ENCODE measurements around the gene CABP1.
A peak's percentile ranks its signal among the peaks of the same experiment; 100 is the strongest.

CABP1 gene

DNA sequence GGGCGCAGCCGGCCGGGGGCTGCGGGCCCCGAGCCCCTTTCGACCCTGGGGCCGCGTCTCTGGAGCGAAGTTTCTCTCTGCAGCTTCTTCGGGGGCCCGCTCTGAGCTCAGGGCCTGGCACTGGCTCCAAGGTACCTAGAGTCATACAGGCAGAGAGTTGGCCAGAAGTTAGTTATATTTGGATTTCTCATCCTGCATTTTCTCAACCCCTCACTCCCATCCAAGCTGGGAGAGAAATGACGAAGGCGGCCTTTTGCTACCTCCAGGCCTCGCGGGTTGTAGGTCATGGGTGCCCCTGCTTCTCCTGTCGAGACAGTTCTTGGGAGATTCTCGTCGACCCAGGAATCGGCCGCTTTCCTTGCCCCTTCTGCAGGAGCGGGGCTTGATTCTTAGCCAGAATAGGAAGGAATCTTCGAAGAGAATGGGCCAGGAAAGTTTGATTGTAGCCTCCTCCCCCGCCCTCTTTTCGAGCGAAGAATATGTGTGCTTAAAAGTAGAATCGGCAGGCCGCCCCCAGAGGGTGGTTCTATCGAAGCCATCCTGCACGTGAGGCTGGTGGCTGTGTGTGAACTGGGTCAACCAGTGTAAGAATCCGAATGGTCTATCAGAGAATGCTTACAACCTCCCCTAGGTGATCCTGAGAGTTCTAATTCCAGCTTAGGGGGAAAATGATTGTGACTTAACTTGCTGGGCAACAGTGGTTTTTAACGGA lies 47.3 kb downstream of the CABP1 start:
- Mint-ChIP-seq H3K27me3 (no peaks in the 10 kb centered on the region), H3K9me3 (no peaks in the 10 kb centered on the region), H3K4me3 (peak overlapping the region; percentile 88), H3K27ac (peak overlapping the region; percentile 98), H3K4me1 (ENCODE audit: low read depth) (peaks cover 71% of the 10 kb centered on the region), H3K36me3 (ENCODE audit: low read depth) (peaks cover 20% of the 10 kb centered on the region)
- intact Hi-C loops (cut with micrococcal nuclease): loop anchor here (1.0 to 5.0 kb wide), 3 partner anchors 23 to 284 kb away; partner anchors contain the start of gene UNC119B

DNA sequence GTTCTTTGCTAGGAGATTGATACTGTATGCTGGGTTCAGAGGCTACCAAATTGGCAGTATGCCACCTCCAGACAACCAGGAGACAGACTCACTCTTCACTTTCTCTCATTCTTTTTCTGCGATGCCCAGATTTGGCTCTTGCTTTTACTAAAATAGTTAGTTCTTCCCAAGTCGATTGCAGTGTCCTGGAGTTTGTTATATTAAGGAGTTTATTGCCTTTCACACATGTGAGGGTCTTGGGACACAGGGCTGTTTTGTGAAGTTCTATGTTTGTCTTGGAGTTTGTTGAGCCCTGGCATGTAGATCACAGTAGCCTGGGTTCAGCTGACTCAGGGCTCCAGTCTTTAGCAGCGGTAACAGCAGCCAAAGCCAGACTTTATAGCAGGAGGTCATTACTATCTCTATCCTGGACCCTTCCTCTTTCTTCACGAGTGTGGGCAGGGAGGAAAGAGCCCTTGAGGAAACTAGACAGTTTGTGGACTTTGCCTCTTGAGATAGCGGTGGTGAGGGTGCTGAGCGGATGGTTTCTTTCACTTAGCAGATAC lies 48.2 kb downstream of the CABP1 start:
- Mint-ChIP-seq H3K27me3 (no peaks in the 10 kb centered on the region), H3K36me3 (ENCODE audit: low read depth) (peaks cover 28% of the 10 kb centered on the region), H3K9me3 (no peaks in the 10 kb centered on the region), H3K4me1 (ENCODE audit: low read depth) (peaks cover 69% of the 10 kb centered on the region), H3K27ac (peak overlapping the region; percentile 98), H3K4me3 (peak overlapping the region; percentile 88)
- intact Hi-C loops (cut with micrococcal nuclease): loop anchor here (1.0 to 5.0 kb wide), 2 partner anchors 41 to 283 kb away; no protein-coding TSS in a partner anchor

DNA sequence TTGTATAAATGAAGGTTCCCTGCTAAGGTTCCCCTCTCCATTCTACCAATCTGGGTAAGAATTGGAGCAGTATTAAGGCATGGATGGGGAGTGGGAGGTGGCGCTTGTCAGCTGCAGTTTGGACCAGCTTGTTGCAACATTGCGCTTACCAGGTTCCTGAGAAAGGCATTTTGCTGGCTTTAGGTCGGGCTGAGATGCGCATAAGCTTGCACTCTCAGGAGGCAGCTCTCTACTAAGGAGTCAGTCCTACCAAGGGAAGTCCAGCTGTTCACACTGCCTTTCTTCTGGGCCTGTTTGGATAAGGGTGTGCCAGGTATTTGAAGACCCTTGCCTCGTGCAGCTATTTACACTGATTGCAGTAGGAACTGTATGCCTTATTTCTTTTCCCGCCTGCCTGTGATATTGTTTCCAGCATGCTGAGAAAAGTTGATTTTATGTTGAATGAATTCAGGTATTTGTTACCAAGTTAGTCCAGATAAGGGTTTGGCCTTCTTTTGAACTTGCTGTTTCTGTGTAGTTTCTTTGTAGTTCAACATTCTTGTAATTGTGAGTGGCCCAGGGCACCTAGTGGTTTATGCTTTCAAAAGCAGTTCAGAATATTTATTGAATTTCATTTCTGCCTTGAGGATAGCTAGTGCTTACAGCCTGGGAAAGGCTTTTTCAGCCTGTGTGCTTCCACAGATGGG lies 49.1 kb downstream of the CABP1 start:
- no peaks in the 10 kb centered on the region for H3K9me3 Mint-ChIP-seq
- intact Hi-C loops (cut with micrococcal nuclease): loop anchor here (5.0 kb wide), 1 partner anchor 42 kb away; no protein-coding TSS in a partner anchor
- peak overlapping the region; percentile 88 for H3K4me3 Mint-ChIP-seq
- no peaks in the 10 kb centered on the region for H3K27me3 Mint-ChIP-seq
- H3K36me3 Mint-ChIP-seq (ENCODE audit: low read depth): peaks cover 38% of the 10 kb centered on the region
- no peak overlapping the region for H3K27ac Mint-ChIP-seq
- peaks cover 72% of the 10 kb centered on the region for H3K4me1 Mint-ChIP-seq (ENCODE audit: low read depth)

DNA sequence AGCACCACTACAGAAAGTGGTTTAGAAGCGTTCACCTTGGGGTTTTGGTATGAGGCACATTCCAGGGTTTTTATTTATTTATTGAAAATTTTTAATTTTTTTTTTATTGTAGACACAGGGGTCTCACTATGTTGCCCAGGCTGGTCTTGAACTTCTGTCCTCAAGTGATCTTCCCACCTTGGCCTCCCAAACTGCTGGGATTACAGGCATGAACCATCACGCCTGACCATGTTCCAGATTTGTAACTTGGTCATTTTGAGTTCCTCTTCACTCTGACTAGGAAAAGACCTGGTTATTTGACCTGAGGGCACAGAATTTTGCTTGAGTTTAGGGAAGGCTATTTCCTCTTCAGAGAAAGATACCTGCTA lies 49.6 kb downstream of the CABP1 start:
- intact Hi-C loops (cut with micrococcal nuclease): no loop called here
- Mint-ChIP-seq H3K27ac (no peak overlapping the region), H3K4me1 (ENCODE audit: low read depth) (peaks cover 72% of the 10 kb centered on the region), H3K4me3 (no peak overlapping the region), H3K27me3 (no peaks in the 10 kb centered on the region), H3K36me3 (ENCODE audit: low read depth) (peaks cover 43% of the 10 kb centered on the region), H3K9me3 (no peaks in the 10 kb centered on the region)

DNA sequence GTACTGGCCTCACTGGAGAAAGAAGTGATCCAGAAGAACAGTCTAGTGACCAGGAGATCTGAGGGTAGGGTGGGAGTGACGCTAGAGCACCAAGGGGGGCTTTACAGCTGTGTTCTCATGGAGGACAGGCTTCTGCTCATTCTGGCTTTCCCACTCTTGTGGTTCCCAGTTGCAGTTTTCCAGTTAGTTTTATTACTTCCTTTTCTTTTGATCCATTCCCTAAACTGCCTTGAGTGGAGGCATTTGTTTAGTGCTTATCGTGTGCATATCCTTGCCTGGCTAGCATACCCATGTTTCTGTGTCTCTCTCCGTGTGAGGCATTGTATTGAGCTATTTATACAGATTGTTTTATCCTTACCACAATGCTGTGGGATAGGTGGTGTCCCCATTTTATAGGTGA lies 50.6 kb downstream of the CABP1 start:
- Mint-ChIP-seq H3K9me3 (no peaks in the 10 kb centered on the region), H3K27me3 (no peaks in the 10 kb centered on the region), H3K27ac (peak overlapping the region; percentile 33), H3K4me3 (no peak overlapping the region), H3K4me1 (ENCODE audit: low read depth) (peaks cover 67% of the 10 kb centered on the region), H3K36me3 (ENCODE audit: low read depth) (peaks cover 52% of the 10 kb centered on the region)
- intact Hi-C loops (cut with micrococcal nuclease): no loop called here

DNA sequence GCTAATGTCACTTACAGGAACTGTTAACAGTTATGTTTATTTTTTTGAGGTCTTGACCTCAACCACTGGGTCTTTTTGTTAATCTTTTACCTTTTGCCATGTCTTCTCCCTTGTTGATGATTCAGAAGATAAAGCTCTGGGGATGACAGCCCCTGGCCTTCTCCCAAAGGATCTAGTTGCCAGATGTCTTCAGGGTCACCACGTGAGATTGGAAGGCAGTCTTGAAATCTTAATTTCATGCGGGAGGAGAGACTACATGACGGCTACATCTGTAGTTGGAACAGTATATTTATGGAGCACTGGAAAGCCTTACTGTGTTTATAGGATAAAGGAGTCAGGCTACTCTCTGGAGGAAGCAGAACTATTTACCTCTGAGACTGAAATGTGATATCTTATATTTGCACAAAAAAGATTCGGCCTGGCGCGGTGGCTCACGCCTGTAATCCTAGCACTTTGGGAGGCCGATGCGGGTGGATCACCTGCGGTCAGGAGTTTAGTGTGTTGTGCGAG lies 52.2 kb downstream of the CABP1 start:
- no peaks in the 10 kb centered on the region for H3K9me3 Mint-ChIP-seq
- H3K4me1 Mint-ChIP-seq (ENCODE audit: low read depth): peaks cover 74% of the 10 kb centered on the region
- no peaks in the 10 kb centered on the region for H3K27me3 Mint-ChIP-seq
- intact Hi-C loops (cut with micrococcal nuclease): no loop called here
- no peak overlapping the region for H3K4me3 Mint-ChIP-seq
- peaks cover 59% of the 10 kb centered on the region for H3K36me3 Mint-ChIP-seq (ENCODE audit: low read depth)
- H3K27ac Mint-ChIP-seq: peak overlapping the region; percentile 33

DNA sequence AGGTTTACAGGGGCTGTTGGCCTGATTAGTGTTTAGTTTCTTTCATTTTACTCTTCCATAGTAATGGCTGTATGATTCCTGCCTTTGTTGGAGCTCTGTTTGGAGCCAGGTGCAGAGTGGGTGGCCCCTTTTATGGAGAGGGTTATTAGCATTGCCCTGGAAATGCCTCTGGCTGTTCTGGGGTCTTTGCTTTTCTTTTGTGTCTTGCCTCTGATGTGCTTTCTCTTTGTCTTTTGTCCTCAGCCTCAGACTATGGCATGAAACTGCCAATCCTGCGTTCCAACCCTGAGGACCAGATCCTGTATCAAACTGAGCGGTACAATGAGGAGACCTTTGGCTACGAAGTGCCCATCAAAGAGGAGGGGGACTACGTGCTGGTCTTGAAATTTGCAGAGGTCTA lies 53.4 kb downstream of the CABP1 start:
- Mint-ChIP-seq H3K4me3 (no peak overlapping the region), H3K36me3 (ENCODE audit: low read depth) (peaks cover 72% of the 10 kb centered on the region), H3K27me3 (no peaks in the 10 kb centered on the region), H3K27ac (no peak overlapping the region), H3K9me3 (no peaks in the 10 kb centered on the region), H3K4me1 (ENCODE audit: low read depth) (peaks cover 77% of the 10 kb centered on the region)
- intact Hi-C loops (cut with micrococcal nuclease): no loop called here

DNA sequence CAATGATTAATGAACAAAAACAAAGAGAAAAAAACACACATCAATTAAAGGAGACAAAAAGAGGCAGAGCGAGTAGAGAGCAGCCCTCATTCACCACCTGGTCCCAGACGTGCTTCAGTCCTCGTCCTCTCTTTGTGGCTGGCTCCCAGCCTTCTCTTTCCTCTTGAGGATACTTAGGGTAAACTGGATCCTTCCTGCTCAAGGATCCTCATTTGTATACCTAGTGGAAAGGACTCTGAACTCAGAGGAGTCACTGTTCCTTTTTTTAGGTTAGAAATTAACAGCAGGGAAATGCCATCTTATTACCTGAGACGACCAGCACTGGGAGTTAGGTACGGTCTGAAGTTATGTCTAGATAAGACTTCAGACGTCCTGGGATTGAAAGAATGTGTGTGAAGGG lies 56.2 kb downstream of the CABP1 start:
- peaks cover 100% of the 10 kb centered on the region for H3K36me3 Mint-ChIP-seq (ENCODE audit: low read depth)
- peaks cover 73% of the 10 kb centered on the region for H3K4me1 Mint-ChIP-seq (ENCODE audit: low read depth)
- intact Hi-C loops (cut with micrococcal nuclease): no loop called here
- no peak overlapping the region for H3K4me3 Mint-ChIP-seq
- no peak overlapping the region for H3K27ac Mint-ChIP-seq
- no peaks in the 10 kb centered on the region for H3K9me3 Mint-ChIP-seq
- no peaks in the 10 kb centered on the region for H3K27me3 Mint-ChIP-seq

DNA sequence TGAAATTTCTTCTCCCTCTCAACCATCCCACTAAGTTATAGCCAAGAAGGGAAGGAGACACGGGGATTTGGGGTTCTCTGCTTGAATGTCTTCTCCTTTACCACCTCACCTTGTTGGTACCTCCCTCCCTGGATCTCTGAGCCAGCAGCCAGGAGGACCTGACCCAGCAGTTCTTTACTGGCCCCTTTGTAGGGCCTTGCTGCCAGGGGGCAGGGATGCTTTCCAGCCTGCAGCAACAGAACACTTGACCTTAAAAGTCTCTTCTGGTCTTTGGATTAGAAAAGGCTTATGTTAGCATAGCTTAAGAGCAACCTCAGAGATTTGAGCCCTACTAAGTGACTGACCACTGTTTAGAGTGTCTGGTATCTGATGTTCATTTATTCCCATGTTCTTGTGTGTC lies 56.9 kb downstream of the CABP1 start:
- intact Hi-C loops (cut with micrococcal nuclease): no loop called here
- Mint-ChIP-seq H3K4me1 (ENCODE audit: low read depth) (peaks cover 66% of the 10 kb centered on the region), H3K27ac (peak overlapping the region; percentile 80), H3K36me3 (ENCODE audit: low read depth) (peaks cover 100% of the 10 kb centered on the region), H3K27me3 (no peaks in the 10 kb centered on the region), H3K9me3 (no peaks in the 10 kb centered on the region), H3K4me3 (no peak overlapping the region)

DNA sequence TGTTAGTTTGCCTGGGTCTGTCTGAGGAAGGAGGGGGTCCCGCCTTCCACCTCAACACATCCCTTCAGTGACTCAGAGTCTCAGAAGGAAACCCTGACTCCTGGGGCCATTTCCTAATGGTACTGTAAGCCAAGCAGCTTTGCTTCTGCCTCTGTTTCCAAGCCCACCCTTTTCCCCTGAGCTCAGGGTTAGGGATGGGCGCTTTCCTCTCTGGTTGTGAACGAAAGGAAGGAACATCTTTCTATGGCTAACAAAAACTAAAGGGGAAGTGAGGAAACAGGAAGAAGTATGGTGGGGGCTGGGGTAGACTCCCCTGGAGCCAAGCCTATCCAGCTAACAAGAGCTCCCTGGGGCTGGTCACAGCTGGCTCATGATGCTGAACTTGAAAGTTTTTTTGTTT lies 58.2 kb downstream of the CABP1 start:
- H3K4me1 Mint-ChIP-seq (ENCODE audit: low read depth): peaks cover 56% of the 10 kb centered on the region
- H3K27ac Mint-ChIP-seq: peak overlapping the region; percentile 66
- intact Hi-C loops (cut with micrococcal nuclease): no loop called here
- H3K4me3 Mint-ChIP-seq: no peak overlapping the region
- no peaks in the 10 kb centered on the region for H3K9me3 Mint-ChIP-seq
- H3K27me3 Mint-ChIP-seq: no peaks in the 10 kb centered on the region
- H3K36me3 Mint-ChIP-seq (ENCODE audit: low read depth): peaks cover 100% of the 10 kb centered on the region

DNA sequence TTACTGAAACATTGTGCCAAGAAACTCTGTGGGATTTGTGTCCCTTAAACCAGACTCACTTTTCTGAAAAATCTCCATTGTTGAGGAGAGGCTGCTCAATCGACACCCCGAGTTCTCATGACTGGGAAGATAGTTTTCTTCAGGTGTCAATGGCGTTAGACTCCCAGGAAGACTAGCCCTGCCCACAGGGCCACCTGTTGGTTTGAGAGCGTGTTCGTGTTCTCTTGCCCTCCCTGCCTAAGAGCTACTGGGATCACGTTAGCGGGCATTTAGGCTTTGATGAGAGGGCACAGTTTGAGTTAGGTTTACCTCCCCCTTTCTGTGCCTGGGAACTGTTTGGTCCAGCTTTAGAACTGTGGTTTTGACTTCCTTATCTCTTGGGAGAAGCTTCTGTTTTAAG lies 59.1 kb downstream of the CABP1 start:
- Mint-ChIP-seq H3K9me3 (no peaks in the 10 kb centered on the region), H3K4me1 (ENCODE audit: low read depth) (peaks cover 48% of the 10 kb centered on the region), H3K27ac (peak overlapping the region; percentile 66), H3K36me3 (ENCODE audit: low read depth) (peaks cover 95% of the 10 kb centered on the region), H3K4me3 (no peak overlapping the region), H3K27me3 (no peaks in the 10 kb centered on the region)
- intact Hi-C loops (cut with micrococcal nuclease): no loop called here

DNA sequence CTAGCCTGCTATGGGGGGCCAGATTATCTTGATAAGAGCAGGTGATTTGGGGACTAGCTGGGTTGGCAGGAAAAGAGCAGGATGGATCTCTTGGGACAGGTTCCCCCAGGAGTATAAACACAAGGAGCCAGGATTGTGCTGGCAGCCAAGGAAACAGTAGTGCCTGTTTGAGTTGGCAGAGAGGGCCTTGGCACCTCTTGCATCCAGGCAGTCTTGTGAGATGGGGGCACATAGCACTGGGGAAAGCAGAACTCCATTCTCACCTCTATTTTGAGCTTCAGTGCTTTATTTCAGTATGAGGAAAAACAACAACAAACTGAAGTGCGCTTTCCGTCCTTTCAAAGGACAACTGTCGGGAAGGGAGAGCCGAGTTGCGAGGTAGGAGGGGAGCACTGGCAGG lies 60.5 kb downstream of the CABP1 start:
- Mint-ChIP-seq H3K27ac (peak overlapping the region; percentile 66), H3K36me3 (ENCODE audit: low read depth) (peaks cover 91% of the 10 kb centered on the region), H3K27me3 (no peaks in the 10 kb centered on the region), H3K9me3 (no peaks in the 10 kb centered on the region), H3K4me3 (no peak overlapping the region), H3K4me1 (ENCODE audit: low read depth) (peaks cover 42% of the 10 kb centered on the region)
- intact Hi-C loops (cut with micrococcal nuclease): no loop called here

DNA sequence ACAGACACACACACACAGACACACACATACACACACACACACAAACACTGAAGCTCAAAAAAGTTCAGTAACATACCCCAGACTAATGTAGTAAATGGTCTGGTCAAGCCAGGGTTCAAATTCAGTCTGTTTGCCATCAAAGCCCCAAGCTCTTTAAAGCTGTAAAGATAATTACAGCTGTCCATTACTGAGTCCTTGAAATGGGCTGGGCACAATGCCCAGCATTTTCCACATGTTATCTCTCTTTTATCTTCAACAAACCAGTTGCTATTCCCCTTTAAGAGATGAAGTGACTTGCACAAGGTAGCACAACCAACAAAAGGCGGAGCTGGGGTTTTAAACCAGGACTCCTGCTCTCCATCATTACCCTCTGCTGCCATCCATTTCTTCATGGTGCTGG lies 62.2 kb downstream of the CABP1 start:
- Mint-ChIP-seq H3K4me1 (ENCODE audit: low read depth) (peaks cover 35% of the 10 kb centered on the region), H3K27me3 (no peaks in the 10 kb centered on the region), H3K9me3 (no peaks in the 10 kb centered on the region), H3K4me3 (no peak overlapping the region), H3K27ac (no peak overlapping the region), H3K36me3 (ENCODE audit: low read depth) (peaks cover 74% of the 10 kb centered on the region)
- intact Hi-C loops (cut with micrococcal nuclease): no loop called here

DNA sequence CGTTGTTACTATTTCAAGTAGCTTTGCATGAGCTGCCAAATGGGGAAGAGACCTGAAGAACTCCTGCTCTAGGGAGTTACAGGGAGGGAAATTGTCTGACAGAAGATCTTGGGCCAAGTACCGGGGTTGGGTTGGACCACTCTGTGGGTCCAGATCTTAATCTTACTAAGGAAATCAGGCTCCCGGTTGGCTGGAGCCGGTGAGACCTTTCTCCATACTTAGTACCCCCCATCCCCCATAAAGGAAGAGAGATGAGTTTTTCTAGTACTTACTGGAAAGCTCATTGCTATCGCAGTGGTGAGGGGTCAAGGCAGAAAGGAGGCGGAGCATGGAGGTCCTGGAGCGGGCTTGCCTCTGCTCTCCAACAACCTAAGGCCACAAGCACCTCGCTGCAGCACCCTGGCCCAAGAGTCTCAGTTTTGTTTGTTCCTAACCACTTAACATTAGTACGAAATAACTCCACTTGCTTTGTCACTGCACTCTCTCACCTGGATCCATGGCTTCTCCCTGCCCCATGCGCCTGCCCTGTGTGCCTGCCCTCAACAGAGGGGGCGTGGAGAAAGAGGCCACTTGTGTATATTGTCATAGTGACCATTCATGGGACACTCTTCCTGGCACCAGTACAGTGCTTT lies 63.0 kb downstream of the CABP1 start:
- no peaks in the 10 kb centered on the region for H3K27me3 Mint-ChIP-seq
- H3K4me3 Mint-ChIP-seq: no peak overlapping the region
- H3K9me3 Mint-ChIP-seq: no peaks in the 10 kb centered on the region
- H3K4me1 Mint-ChIP-seq (ENCODE audit: low read depth): peaks cover 27% of the 10 kb centered on the region
- intact Hi-C loops (cut with micrococcal nuclease): no loop called here
- H3K27ac Mint-ChIP-seq: no peak overlapping the region
- H3K36me3 Mint-ChIP-seq (ENCODE audit: low read depth): peaks cover 66% of the 10 kb centered on the region

Measured in dendritic cell treated with granulocyte-macrophage colony-stimulating factor and Interleukin-4, amounts not matched to agents 40 ng/mL and 50 ng/mL, for 4 days (primary cell).